Neural cell (in vitro differentiated cells): Measurements from ENCODE around the gene MOCOS. TPM values are rescaled to one million over a fixed set of nuclear protein-coding genes. Genes with fewer than 3 reads are reported as not detected.

Experiments used
- H2AFZ ChIP-seq: fragments of 200-600, 300-800 bp; sonication (generic), shearing (Covaris generic); 2 replicates; pipeline ENCODE4 v1.6.0; 2014; ENCODE audit warnings: low read depth, mild to moderate bottlenecking, antibody characterized with exemption, low read length, moderate library complexity
- H3F3A ChIP-seq: fragments of 200-600 bp; shearing (Covaris generic); 2 replicates; pipeline ENCODE4 v1.6.1; 2016; ENCODE audit warnings: mild to moderate bottlenecking, moderate library complexity, mixed read lengths, antibody characterized with exemption, low read length; ENCODE audit not compliant: insufficient read depth, poor library complexity, severe bottlenecking
- H3K27ac ChIP-seq: fragments of 200-600, 300-800 bp; sonication (generic), shearing (Covaris generic); 2 replicates; pipeline ENCODE4 v1.5.1; 2014; ENCODE audit warnings: mild to moderate bottlenecking, low read length, moderate library complexity
- H3K27me3 ChIP-seq: fragments of 300-800, 200-600 bp; sonication (generic), shearing (Covaris generic); 2 replicates; pipeline ENCODE4 v1.6.0; 2014; ENCODE audit warnings: mild to moderate bottlenecking, low read depth, low read length, moderate library complexity; ENCODE audit not compliant: insufficient read depth
- H3K36me3 ChIP-seq: fragments of 300-800, 200-600 bp; sonication (generic), shearing (Covaris generic); 2 replicates; pipeline ENCODE4 v1.5.1; 2014; ENCODE audit warnings: mild to moderate bottlenecking, antibody characterized with exemption, low read length, moderate library complexity; ENCODE audit not compliant: insufficient read depth
- H3K4me2 ChIP-seq: fragments of 300-800, 200-600 bp; sonication (generic), shearing (Covaris generic); 2 replicates; pipeline ENCODE4 v1.6.0; 2014; ENCODE audit warnings: mild to moderate bottlenecking, low read length
- H3K4me3 ChIP-seq: fragments of 300-800, 200-600 bp; sonication (generic), shearing (Covaris generic); 2 replicates; pipeline ENCODE4 v1.5.1; 2014; ENCODE audit warnings: mild to moderate bottlenecking, low read length, moderate library complexity
- H3K79me2 ChIP-seq: fragments of 200-600 bp; shearing (Covaris generic); replicated peaks from 2 replicates; pipeline ENCODE4 v1.6.0; 2014; ENCODE audit warnings: mild to moderate bottlenecking, low read length, moderate library complexity; ENCODE audit not compliant: insufficient read depth
- H3K9ac ChIP-seq: fragments of 300-800, 200-600 bp; sonication (generic), shearing (Covaris generic); 2 replicates; pipeline ENCODE4 v1.6.1; 2016; ENCODE audit warnings: mild to moderate bottlenecking, low read length, mixed read lengths
- H3K9me2 ChIP-seq: fragments of 200-600 bp; shearing (Covaris generic); 2 replicates; pipeline ENCODE4 v1.6.1; 2016; ENCODE audit warnings: mild to moderate bottlenecking, low read length, mixed read lengths; ENCODE audit not compliant: insufficient read depth
- H3K9me3 ChIP-seq: fragments of 200-600, 300-800 bp; sonication (generic), shearing (Covaris generic); 2 replicates; pipeline ENCODE4 v1.6.1; 2016; ENCODE audit warnings: mild to moderate bottlenecking, mixed run types, low read length, moderate library complexity, mixed read lengths
- H4K20me1 ChIP-seq: fragments of 200-600 bp; shearing (Covaris generic); 2 replicates; pipeline ENCODE4 v1.6.1; 2016; ENCODE audit warnings: mild to moderate bottlenecking, mixed run types; ENCODE audit not compliant: insufficient read depth
- CTCF ChIP-seq: fragments of 450-650 bp; IDR thresholded peaks from 2 replicates; pipeline ENCODE4 v1.5.1; 2014; ENCODE audit warnings: antibody characterized with exemption, mild to moderate bottlenecking, moderate library complexity; ENCODE audit not compliant: poor library complexity, severe bottlenecking
- EP300 ChIP-seq: fragments of 450-650 bp; conservative IDR thresholded peaks from 2 replicates; pipeline ENCODE4 v1.6.1; 2014; ENCODE audit warnings: antibody characterized with exemption, mild to moderate bottlenecking, moderate library complexity; ENCODE audit not compliant: poor library complexity, severe bottlenecking
- EZH2 ChIP-seq: fragments of 200-600, 300-800 bp; shearing (Covaris generic), sonication (generic); IDR thresholded peaks from 2 replicates; pipeline ENCODE4 v1.6.1; 2014; ENCODE audit warnings: antibody characterized with exemption, low read length, borderline replicate concordance, mild to moderate bottlenecking; ENCODE audit not compliant: insufficient read depth, poor library complexity, severe bottlenecking
- MXI1 ChIP-seq: fragments of 450-650 bp; conservative IDR thresholded peaks from 2 replicates; pipeline ENCODE4 v1.6.1; 2014; ENCODE audit warnings: antibody characterized with exemption, mild to moderate bottlenecking; ENCODE audit not compliant: poor library complexity, severe bottlenecking
- POLR2AphosphoS5 ChIP-seq: IDR thresholded peaks from 2 replicates; pipeline ENCODE4 v1.6.1; 2012
- RAD21 ChIP-seq: fragments of 450-650 bp; conservative IDR thresholded peaks from 2 replicates; pipeline ENCODE4 v1.6.1; 2014; ENCODE audit warnings: antibody characterized with exemption, mild to moderate bottlenecking, moderate library complexity
- REST ChIP-seq: IDR thresholded peaks from 2 replicates; pipeline ENCODE4 v1.6.1; 2012; ENCODE audit warnings: borderline replicate concordance
- SMC3 ChIP-seq: fragments of 450-650 bp; conservative IDR thresholded peaks from 2 replicates; pipeline ENCODE4 v1.6.1; 2014; ENCODE audit warnings: antibody characterized with exemption, mild to moderate bottlenecking, moderate library complexity; ENCODE audit not compliant: poor library complexity
- TAF1 ChIP-seq: IDR thresholded peaks from 2 replicates; pipeline ENCODE4 v1.6.1; 2012; ENCODE audit warnings: low read depth
- polyA plus RNA-seq: library from polyadenylated mRNA; depleted of rRNA; stranded (reverse); fragments of >200 nt; gene quantifications from 2 replicates; pipeline ENCODE4 v1.2.3, GENCODE V29; 2014

Gene MOCOS
- polyA plus RNA-seq, 1 donor from 2014 or later = not detected

GRCh38 chr18:36160959-36161371 lies 26.3 kb upstream of the MOCOS start:
- H4K20me1 ChIP-seq = no peaks in the 10 kb centered on the region
- no peaks in the 10 kb centered on the region for H3K27me3 ChIP-seq
- no peak overlapping the region for H3K9ac ChIP-seq
- H3F3A ChIP-seq = no peaks in the 10 kb centered on the region
- H2AFZ ChIP-seq = no peak overlapping the region
- H3K9me3 ChIP-seq = no peaks in the 10 kb centered on the region
- H3K4me3 ChIP-seq = no peak overlapping the region
- TF ChIP-seq EP300 (no peak), RAD21 (no peak), TAF1 (no peak), EZH2 (no peak), POLR2AphosphoS5 (no peak), MXI1 (no peak), SMC3 (no peak), CTCF (no peak), REST (no peak)
- H3K79me2 ChIP-seq = no peaks in the 10 kb centered on the region
- no peaks in the 10 kb centered on the region for H3K36me3 ChIP-seq
- no peak overlapping the region for H3K27ac ChIP-seq
- no peaks in the 10 kb centered on the region for H3K9me2 ChIP-seq
- no peak overlapping the region for H3K4me2 ChIP-seq

GRCh38 chr18:36162981-36163380 lies 24.3 kb upstream of the MOCOS start:
- Histone ChIP-seq H3K27me3 (no peaks in the 10 kb centered on the region), H3K9me3 (no peaks in the 10 kb centered on the region), H3K9me2 (no peaks in the 10 kb centered on the region), H4K20me1 (no peaks in the 10 kb centered on the region), H3K9ac (no peak overlapping the region), H3F3A (no peaks in the 10 kb centered on the region), H3K36me3 (peaks cover 3% of the 10 kb centered on the region), H3K79me2 (no peaks in the 10 kb centered on the region), H3K4me3 (no peak overlapping the region), H3K27ac (no peak overlapping the region), H3K4me2 (no peak overlapping the region), H2AFZ (no peak overlapping the region)
- TF ChIP-seq EZH2 (no peak), EP300 (no peak), MXI1 (no peak), RAD21 (no peak), TAF1 (no peak), REST (no peak), POLR2AphosphoS5 (no peak), SMC3 (no peak), CTCF (no peak)
